Esophagus (tissue), 2 donors: ENCODE results near the gene APOBR. TPM values are rescaled to one million over a fixed set of nuclear protein-coding genes. Genes with fewer than 3 reads are reported as not detected.

Experiments
- H3K27ac ChIP-seq, 2 donors: one replicate each; pipeline ENCODE4 v1.5.1; 2013; ENCODE audit warnings: low read depth in 2 of 2, mild to moderate bottlenecking in 2 of 2, inconsistent platforms in 1 of 2, low read length in 1 of 2, moderate library complexity in 1 of 2
- H3K27me3 ChIP-seq, 2 donors: one replicate each; pipeline ENCODE4 v1.6.1; 2013; ENCODE audit warnings: low read length in 2 of 2, control low read depth in 1 of 2, mild to moderate bottlenecking in 1 of 2; ENCODE audit not compliant: insufficient read depth in 2 of 2, control insufficient read depth in 1 of 2
- H3K36me3 ChIP-seq, 2 donors: one replicate each; pipeline ENCODE4 v1.6.1; 2013; ENCODE audit warnings: low read length in 1 of 2; ENCODE audit not compliant: control insufficient read depth in 2 of 2, insufficient read depth in 2 of 2
- H3K4me1 ChIP-seq, 2 donors: one replicate each; pipeline ENCODE4 v1.6.1; 2013; ENCODE audit warnings: low read length in 1 of 2; ENCODE audit not compliant: control insufficient read depth in 2 of 2, insufficient read depth in 2 of 2
- H3K4me3 ChIP-seq, 2 donors: one replicate each; pipeline ENCODE4 v1.5.1; 2013; ENCODE audit warnings: low read length in 2 of 2, mild to moderate bottlenecking in 2 of 2, low read depth in 1 of 2, moderate library complexity in 1 of 2
- H3K9me3 ChIP-seq, 2 donors: one replicate each; pipeline ENCODE4 v1.6.1; 2013; ENCODE audit warnings: mild to moderate bottlenecking in 2 of 2, low read depth in 1 of 2, low read length in 1 of 2, moderate library complexity in 1 of 2; ENCODE audit not compliant: control insufficient read depth in 2 of 2, insufficient read depth in 1 of 2
- WGBS, 2 donors: extraction: QIAGEN DNeasy Blood & Tissue Kit; methylation state at CpG; one replicate each; pipeline ENCODE4 v1.1.7; 2013; 5-methylcytosine and 5-hydroxymethylcytosine counted together
- polyA plus RNA-seq, 2 donors: library from polyadenylated mRNA; stranded (reverse); fragments of 200-250 nt; gene quantifications; one replicate each; pipeline ENCODE4 v1.2.3, GENCODE V29; 2013
- donor health status: healthy with polysubstance abuse.
- donor health status: Bipolar disorder and iron deficiency.

The APOBR gene
- polyA plus RNA-seq, 2 donors, result 1.2 TPM

DNA sequence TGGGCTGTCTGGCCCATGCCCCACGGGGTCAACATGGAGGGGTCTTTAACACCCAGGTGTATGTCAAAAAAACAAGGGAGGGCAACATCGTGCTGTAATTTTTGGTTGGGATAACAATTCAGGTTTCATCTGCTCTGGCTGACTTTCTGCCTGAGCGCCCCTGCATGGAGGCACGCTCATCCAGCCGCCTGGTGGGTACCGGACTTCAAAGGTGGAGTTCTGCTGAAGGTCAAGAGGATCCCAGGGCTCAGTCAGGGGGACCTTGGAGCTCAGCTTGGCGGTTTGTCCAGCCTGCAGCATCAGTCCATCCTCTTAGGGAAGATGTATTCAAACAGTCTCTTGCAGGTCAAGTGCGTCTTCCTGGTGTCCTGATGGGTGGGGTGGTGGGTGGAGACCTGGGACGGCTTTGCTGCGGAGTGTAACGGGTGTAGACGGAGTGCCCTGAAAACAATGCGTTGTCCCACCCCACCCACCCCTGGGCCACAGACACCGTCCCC, 53.9 kb downstream of the APOBR start:
- Histone ChIP-seq H3K4me1 (no peaks in the 10 kb centered on the region), H3K4me3 (no peak overlapping the region), H3K27ac (no peak overlapping the region), H3K27me3 (no peaks in the 10 kb centered on the region), H3K9me3 (no peaks in the 10 kb centered on the region), H3K36me3 (no peaks in the 10 kb centered on the region)
- WGBS, 2 donors, result 69 to 80% methylated on average over 14 of the region's 14 CpGs

Other genes with a start within 250 kb of the APOBR start
- gene SBK1, start 202.1 kb upstream of the APOBR start, polyA plus RNA-seq, result under 1 TPM; 0.36 to 0.47 TPM
- gene NPIPB6, start 131.1 kb upstream of the APOBR start, polyA plus RNA-seq, result under 1 TPM; 0.21 to 0.77 TPM
- gene EIF3CL, start 90.8 kb upstream of the APOBR start, polyA plus RNA-seq, result 10 to 100 TPM; 41.2 to 49.7 TPM
- gene NPIPB7, start 22.3 kb upstream of the APOBR start, polyA plus RNA-seq, result under 1 TPM in 1 of 2 donors, not detected in 1; 0.10 TPM
- gene CLN3, start 2.6 kb upstream of the APOBR start, polyA plus RNA-seq, result 10 to 100 TPM; 14.9 to 19.3 TPM
- under 1 TPM; 0.04 to 0.14 TPM for gene IL27, start 12.2 kb downstream of the APOBR start, polyA plus RNA-seq
- gene NUPR1, start 44.3 kb downstream of the APOBR start, polyA plus RNA-seq, result 100 to 1,000 TPM in 1 of 2 donors, 10 to 100 TPM in 1; 88.1 to 161 TPM
- 10 to 100 TPM; 16.3 to 17.6 TPM for gene SGF29, start 59.3 kb downstream of the APOBR start, polyA plus RNA-seq
- under 1 TPM; 0.05 to 0.43 TPM for gene SULT1A2, start 102.4 kb downstream of the APOBR start, polyA plus RNA-seq
- 1 to 10 TPM; 5.6 to 7.9 TPM for gene SULT1A1, start 115.4 kb downstream of the APOBR start, polyA plus RNA-seq
- under 1 TPM in 1 of 2 donors, not detected in 1; 0.06 TPM for gene NPIPB8, start 143.4 kb downstream of the APOBR start, polyA plus RNA-seq
- 100 to 1,000 TPM; 303 to 630 TPM for gene EIF3C, start 216.8 kb downstream of the APOBR start, polyA plus RNA-seq